PC-3 (cell line): ENCODE measurements around the gene DCHS1.

Source experiments
- CTCF ChIP-seq: fragments of 300-600 bp; sonication (generic); conservative IDR thresholded peaks from 2 replicates; pipeline ENCODE4 v1.5.1; 2017; ENCODE audit warnings: antibody characterized with exemption, low read depth, mild to moderate bottlenecking, low read length
- EZH2 ChIP-seq: fragments of 300-600 bp; sonication (generic); IDR thresholded peaks from one replicate; pipeline ENCODE4 v1.6.1; 2017; ENCODE audit warnings: antibody characterized with exemption, mild to moderate bottlenecking, low read length; ENCODE audit not compliant: unreplicated experiment
- EZH2phosphoT487 ChIP-seq: fragments of 300-600 bp; sonication (generic); IDR thresholded peaks from 2 replicates; pipeline ENCODE4 v1.6.1; 2018; ENCODE audit warnings: mild to moderate bottlenecking, antibody characterized with exemption, low read length, borderline replicate concordance

- TF ChIP-seq CTCF (no peak), EZH2phosphoT487 (no peak), EZH2 (no peak)
Observed at GRCh38 chr11:6608011-6608410, 47.6 kb downstream of the DCHS1 start.
